ENCODE measurements around the gene PIGP. TPM values are rescaled to one million over a fixed set of nuclear protein-coding genes. Genes with fewer than 3 reads are reported as not detected.

PIGP gene
- total RNA-seq, 2 donors from 2014 or later, result 18.0 to 54.5 TPM

DNA sequence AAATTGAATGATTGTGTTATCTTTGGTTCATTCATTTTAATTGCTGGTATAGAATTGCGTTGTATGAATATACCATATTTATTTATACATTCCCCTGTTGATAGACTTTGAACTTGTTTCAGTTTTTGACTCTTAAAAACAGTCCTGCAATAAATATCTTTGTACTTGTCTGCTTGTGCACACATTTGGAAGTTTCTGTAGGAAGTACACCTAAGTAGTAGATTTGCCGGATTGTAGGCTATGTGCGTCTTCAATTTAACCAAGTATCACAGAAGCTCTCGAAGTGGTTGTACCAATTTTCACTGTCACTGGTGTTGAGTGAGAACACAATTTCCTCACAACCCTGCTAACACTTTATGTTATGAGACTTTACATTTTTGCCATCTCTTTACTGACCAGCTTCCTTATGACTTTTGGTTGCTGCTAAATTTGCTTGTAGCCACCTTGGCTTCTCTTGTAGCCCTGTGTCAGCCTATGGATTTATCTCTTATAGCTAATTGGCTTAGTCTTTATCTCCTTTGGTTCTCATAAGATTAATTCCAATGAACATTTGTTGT lies 2.4 kb upstream of the PIGP start:
- 93% methylated on average over 4 of the region's 4 CpGs for WGBS
- Histone ChIP-seq H3K27ac (no peak overlapping the region), H3K4me1 (replicated peaks) (peaks cover 6% of the 10 kb centered on the region), H3K27me3 (replicated peaks; ENCODE audit: insufficient read depth) (no peaks in the 10 kb centered on the region), H3K4me3 (no peak overlapping the region), H3K36me3 (no peaks in the 10 kb centered on the region), H3K9me3 (no peaks in the 10 kb centered on the region)
- TF ChIP-seq, protein P1, sequence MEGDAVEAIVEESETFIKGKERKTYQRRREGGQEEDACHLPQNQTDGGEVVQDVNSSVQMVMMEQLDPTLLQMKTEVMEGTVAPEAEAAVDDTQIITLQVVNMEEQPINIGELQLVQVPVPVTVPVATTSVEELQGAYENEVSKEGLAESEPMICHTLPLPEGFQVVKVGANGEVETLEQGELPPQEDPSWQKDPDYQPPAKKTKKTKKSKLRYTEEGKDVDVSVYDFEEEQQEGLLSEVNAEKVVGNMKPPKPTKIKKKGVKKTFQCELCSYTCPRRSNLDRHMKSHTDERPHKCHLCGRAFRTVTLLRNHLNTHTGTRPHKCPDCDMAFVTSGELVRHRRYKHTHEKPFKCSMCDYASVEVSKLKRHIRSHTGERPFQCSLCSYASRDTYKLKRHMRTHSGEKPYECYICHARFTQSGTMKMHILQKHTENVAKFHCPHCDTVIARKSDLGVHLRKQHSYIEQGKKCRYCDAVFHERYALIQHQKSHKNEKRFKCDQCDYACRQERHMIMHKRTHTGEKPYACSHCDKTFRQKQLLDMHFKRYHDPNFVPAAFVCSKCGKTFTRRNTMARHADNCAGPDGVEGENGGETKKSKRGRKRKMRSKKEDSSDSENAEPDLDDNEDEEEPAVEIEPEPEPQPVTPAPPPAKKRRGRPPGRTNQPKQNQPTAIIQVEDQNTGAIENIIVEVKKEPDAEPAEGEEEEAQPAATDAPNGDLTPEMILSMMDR (IDR thresholded peaks at IDR 0.05), result no peak
- DNase-seq (ENCODE audit: low spot score), result no peak
- intact Hi-C loops (cut with DNase I), result no loop called here

- Histone ChIP-seq H3K4me3 (peak overlapping the region; percentile 87 to 96), H3K27me3 (replicated peaks; ENCODE audit: insufficient read depth) (no peaks in the 10 kb centered on the region), H3K9me3 (no peaks in the 10 kb centered on the region), H3K27ac (peak overlapping the region; percentile 96 to 99), H3K36me3 (no peaks in the 10 kb centered on the region), H3K4me1 (replicated peaks) (peaks cover 6% of the 10 kb centered on the region)
- intact Hi-C loops (cut with DNase I), result loop anchor here (5.0 kb wide), 1 partner anchor 293 kb away; the partner anchor contains the start of gene DYRK1A
- WGBS, result 21% methylated on average over 9 of the region's 9 CpGs
- TF ChIP-seq, protein P1 (IDR thresholded peaks at IDR 0.05), result no peak
- no peak for TF ChIP-seq POLR2AphosphoS5 (IDR thresholded peaks at IDR 0.05)
- no peak for TF ChIP-seq POLR2A (IDR thresholded peaks at IDR 0.05)
- no peak for DNase-seq (ENCODE audit: low spot score)
These were observed 1.7 kb upstream of the PIGP start for GRCh38 chr21:37074546-37074945.

GRCh38 chr21:37074197-37074510 lies 1.3 kb upstream of the PIGP start:
- under 1% methylated on average over 13 of the region's 13 CpGs for WGBS
- no peak for TF ChIP-seq POLR2AphosphoS5 (IDR thresholded peaks at IDR 0.05)
- TF ChIP-seq, protein P1 (IDR thresholded peaks at IDR 0.05), result no peak
- no peak for TF ChIP-seq POLR2A (IDR thresholded peaks at IDR 0.05)
- DNase-seq (ENCODE audit: low spot score), result no peak
- Histone ChIP-seq H3K36me3 (no peaks in the 10 kb centered on the region), H3K27me3 (replicated peaks; ENCODE audit: insufficient read depth) (no peaks in the 10 kb centered on the region), H3K4me1 (replicated peaks) (peaks cover 6% of the 10 kb centered on the region), H3K4me3 (peak overlapping the region; percentile 87 to 96), H3K27ac (peak overlapping the region; percentile 96 to 99), H3K9me3 (no peaks in the 10 kb centered on the region)
- intact Hi-C loops (cut with DNase I), result loop anchor here (5.0 kb wide), 1 partner anchor 293 kb away; the partner anchor contains the start of gene DYRK1A

- peak overlapping the region; percentile 87 to 96 for H3K4me3 ChIP-seq
- H3K36me3 ChIP-seq, result no peaks in the 10 kb centered on the region
- intact Hi-C loops (cut with DNase I), result loop anchor here (5.0 kb wide), 1 partner anchor 294 kb away; the partner anchor contains the start of gene DYRK1A
- H3K27me3 ChIP-seq (replicated peaks; ENCODE audit: insufficient read depth), result no peaks in the 10 kb centered on the region
- no peaks in the 10 kb centered on the region for H3K9me3 ChIP-seq
- peaks cover 6% of the 10 kb centered on the region for H3K4me1 ChIP-seq (replicated peaks)
- TF ChIP-seq POLR2A (IDR thresholded peaks at IDR 0.05) (peak; percentile 8), POLR2AphosphoS5 (IDR thresholded peaks at IDR 0.05) (no peak)
- TF ChIP-seq, protein P1 (IDR thresholded peaks at IDR 0.05), result peak in 1 of 4 experiments; percentile 24
- H3K27ac ChIP-seq, result peak overlapping the region; percentile 96 to 99
- 0% methylated on average over 48 of the region's 70 CpGs for WGBS
- DNase-seq (ENCODE audit: low spot score), result peak; percentile 47
These were observed 736 bp upstream of the PIGP start for GRCh38 chr21:37073417-37074196.

Data from prostate gland (tissue), 2 donors.